ENCODE data around the gene PITPNB. TPM values are rescaled to one million over a fixed set of nuclear protein-coding genes. Genes with fewer than 3 reads are reported as not detected.

The PITPNB gene
- total RNA-seq, 3 donors from 2014 or later = 41.1 to 49.2 (median 47.5) TPM

- H3K27me3 ChIP-seq = no peaks in the 10 kb centered on the region
- H3K27ac ChIP-seq = peak overlapping the region in 1 of 2 donors; percentile 75
- intact Hi-C loops (cut with DNase I; ENCODE audit: low total_unique reads) = loop anchor here (10.0 kb wide), 1 partner anchor 122 kb away; no protein-coding TSS in a partner anchor
- no peak for TF ChIP-seq POLR2A (IDR thresholded peaks at IDR 0.05)
- no peak for TF ChIP-seq POLR2AphosphoS5 (IDR thresholded peaks at IDR 0.05)
- TF ChIP-seq, protein P1, sequence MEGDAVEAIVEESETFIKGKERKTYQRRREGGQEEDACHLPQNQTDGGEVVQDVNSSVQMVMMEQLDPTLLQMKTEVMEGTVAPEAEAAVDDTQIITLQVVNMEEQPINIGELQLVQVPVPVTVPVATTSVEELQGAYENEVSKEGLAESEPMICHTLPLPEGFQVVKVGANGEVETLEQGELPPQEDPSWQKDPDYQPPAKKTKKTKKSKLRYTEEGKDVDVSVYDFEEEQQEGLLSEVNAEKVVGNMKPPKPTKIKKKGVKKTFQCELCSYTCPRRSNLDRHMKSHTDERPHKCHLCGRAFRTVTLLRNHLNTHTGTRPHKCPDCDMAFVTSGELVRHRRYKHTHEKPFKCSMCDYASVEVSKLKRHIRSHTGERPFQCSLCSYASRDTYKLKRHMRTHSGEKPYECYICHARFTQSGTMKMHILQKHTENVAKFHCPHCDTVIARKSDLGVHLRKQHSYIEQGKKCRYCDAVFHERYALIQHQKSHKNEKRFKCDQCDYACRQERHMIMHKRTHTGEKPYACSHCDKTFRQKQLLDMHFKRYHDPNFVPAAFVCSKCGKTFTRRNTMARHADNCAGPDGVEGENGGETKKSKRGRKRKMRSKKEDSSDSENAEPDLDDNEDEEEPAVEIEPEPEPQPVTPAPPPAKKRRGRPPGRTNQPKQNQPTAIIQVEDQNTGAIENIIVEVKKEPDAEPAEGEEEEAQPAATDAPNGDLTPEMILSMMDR (IDR thresholded peaks at IDR 0.05) = no peak
- no peaks in the 10 kb centered on the region for H3K9me3 ChIP-seq
- no peak overlapping the region for H3K4me3 ChIP-seq
- no peaks in the 10 kb centered on the region for H3K36me3 ChIP-seq
- DNase-seq (ENCODE audit: low spot score in 2 of 2) = no peak
- peaks cover 0 to 9% of the 10 kb centered on the region in 2 donors for H3K4me1 ChIP-seq
Observed at GRCh38 chr22:27882507-27883290, 36.4 kb downstream of the PITPNB start.

GRCh38 chr22:27881421-27881820 is 37.6 kb downstream of the PITPNB start:
- peak overlapping the region in 1 of 3 donors; percentile 13 for H3K4me3 ChIP-seq
- intact Hi-C loops (cut with DNase I; ENCODE audit: low total_unique reads) = loop anchor here (10.0 kb wide), 1 partner anchor 123 kb away; no protein-coding TSS in a partner anchor
- peak in 1 of 2 donors; percentile 46 for DNase-seq (ENCODE audit: low spot score in 2 of 2)
- H3K9me3 ChIP-seq = no peaks in the 10 kb centered on the region
- H3K27ac ChIP-seq = peak overlapping the region; percentile 68 to 75
- H3K27me3 ChIP-seq = no peaks in the 10 kb centered on the region
- TF ChIP-seq POLR2A (IDR thresholded peaks at IDR 0.05) (no peak), POLR2AphosphoS5 (IDR thresholded peaks at IDR 0.05) (no peak)
- TF ChIP-seq, protein P1 (IDR thresholded peaks at IDR 0.05) = no peak
- H3K4me1 ChIP-seq = peaks cover 0 to 9% of the 10 kb centered on the region in 2 donors
- no peaks in the 10 kb centered on the region for H3K36me3 ChIP-seq

- TF ChIP-seq, protein P1 (IDR thresholded peaks at IDR 0.05) = peak in 2 of 3 donors; percentile 69 to 78
- peak in 1 of 3 donors; percentile 16 for TF ChIP-seq POLR2AphosphoS5 (IDR thresholded peaks at IDR 0.05)
- no peak for TF ChIP-seq POLR2A (IDR thresholded peaks at IDR 0.05)
- Histone ChIP-seq H3K27ac (peak overlapping the region; percentile 68 to 75), H3K9me3 (no peaks in the 10 kb centered on the region), H3K4me3 (peak overlapping the region in 1 of 3 donors; percentile 13), H3K36me3 (no peaks in the 10 kb centered on the region), H3K27me3 (no peaks in the 10 kb centered on the region), H3K4me1 (peaks cover 0 to 9% of the 10 kb centered on the region in 2 donors)
- no peak for DNase-seq (ENCODE audit: low spot score in 2 of 2)
- intact Hi-C loops (cut with DNase I; ENCODE audit: low total_unique reads) = loop anchor here (10.0 kb wide), 1 partner anchor 124 kb away; no protein-coding TSS in a partner anchor
Observed at GRCh38 chr22:27880778-27881394, 38.2 kb downstream of the PITPNB start.

DNA sequence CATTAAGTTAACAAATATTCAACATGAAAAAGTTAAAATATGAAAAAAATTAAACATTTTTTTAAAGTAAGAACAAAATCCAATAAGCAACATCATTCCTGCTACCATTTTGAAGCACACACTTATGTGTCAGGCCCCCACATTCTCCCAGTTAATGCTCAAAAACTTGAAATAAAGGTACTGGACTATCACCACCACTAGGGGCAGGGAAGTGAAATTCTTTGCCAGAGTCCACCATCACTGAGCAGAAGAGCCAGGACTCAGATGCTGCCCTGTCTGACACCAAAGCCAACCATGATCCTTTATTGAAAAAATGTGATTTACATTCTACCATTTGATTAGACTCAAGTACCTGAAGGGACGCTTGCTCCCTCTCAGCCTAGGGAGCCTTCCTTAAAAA is 39.1 kb downstream of the PITPNB start:
- Histone ChIP-seq H3K36me3 (no peaks in the 10 kb centered on the region), H3K4me3 (no peak overlapping the region), H3K9me3 (no peaks in the 10 kb centered on the region), H3K4me1 (peaks cover 0 to 9% of the 10 kb centered on the region in 2 donors), H3K27me3 (no peaks in the 10 kb centered on the region), H3K27ac (peak overlapping the region in 1 of 2 donors; percentile 75)
- TF ChIP-seq POLR2AphosphoS5 (IDR thresholded peaks at IDR 0.05) = no peak
- TF ChIP-seq, protein P1 (IDR thresholded peaks at IDR 0.05) = peak; percentile 42 to 49 (median 47)
- intact Hi-C loops (cut with DNase I; ENCODE audit: low total_unique reads) = loop anchor here (10.0 kb wide), 1 partner anchor 125 kb away; no protein-coding TSS in a partner anchor
- DNase-seq (ENCODE audit: low spot score in 2 of 2) = no peak

DNA sequence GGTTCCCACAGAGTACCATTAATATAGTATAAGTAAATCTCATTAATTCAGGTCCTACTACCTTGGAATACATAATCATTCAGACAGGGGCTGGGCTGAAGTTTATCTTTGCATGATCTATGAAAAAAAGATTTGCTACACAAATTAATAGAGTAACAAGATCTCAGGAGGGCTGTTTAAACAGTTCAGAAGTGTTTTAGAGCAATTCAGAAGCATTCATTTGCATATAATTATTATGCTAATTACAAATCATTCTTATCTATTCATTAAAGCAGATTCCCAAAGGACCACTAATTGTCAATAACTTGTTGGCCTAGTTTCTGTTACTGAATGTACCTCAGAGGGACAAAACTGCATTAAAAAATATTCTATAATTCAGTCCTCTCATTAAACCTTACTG is 40.5 kb downstream of the PITPNB start:
- no peaks in the 10 kb centered on the region for H3K9me3 ChIP-seq
- H3K27ac ChIP-seq = no peak overlapping the region
- DNase-seq (ENCODE audit: low spot score in 2 of 2) = no peak
- no peaks in the 10 kb centered on the region for H3K27me3 ChIP-seq
- H3K4me3 ChIP-seq = no peak overlapping the region
- no peaks in the 10 kb centered on the region for H3K36me3 ChIP-seq
- TF ChIP-seq, protein P1 (IDR thresholded peaks at IDR 0.05) = no peak
- TF ChIP-seq POLR2A (IDR thresholded peaks at IDR 0.05) = no peak
- TF ChIP-seq POLR2AphosphoS5 (IDR thresholded peaks at IDR 0.05) = no peak
- peaks cover 0 to 9% of the 10 kb centered on the region in 2 donors for H3K4me1 ChIP-seq
- intact Hi-C loops (cut with DNase I; ENCODE audit: low total_unique reads) = no loop called here

Data from breast epithelium (tissue), 4 donors.